Measurements from ENCODE around the gene CST2. TPM values are rescaled to one million over a fixed set of nuclear protein-coding genes. Genes with fewer than 3 reads are reported as not detected.

Gene CST2
- total and polyA plus RNA-seq, 2 experiments from 2014 or later: not detected

GRCh38 chr20:23835716-23836115, 9.2 kb upstream of the CST2 start:
- Histone ChIP-seq H3K4me2 (no peak overlapping the region), H3K9me2 (ENCODE audit: insufficient read depth) (peaks cover 6% of the 10 kb centered on the region; the same call in 1 of the 2 replicates), H3K4me3 (no peak overlapping the region), H3K27ac (ENCODE audit: low read depth) (no peak overlapping the region), H3K79me2 (replicated peaks; ENCODE audit: insufficient read depth) (no peaks in the 10 kb centered on the region), H4K20me1 (replicated peaks; ENCODE audit: insufficient read depth) (no peaks in the 10 kb centered on the region), H3K27me3 (ENCODE audit: insufficient read depth) (no peaks in the 10 kb centered on the region), H2AFZ (no peak overlapping the region), H3F3A (replicated peaks; ENCODE audit: low read depth) (no peaks in the 10 kb centered on the region), H3K4me1 (ENCODE audit: insufficient read depth) (no peaks in the 10 kb centered on the region), H3K36me3 (ENCODE audit: insufficient read depth) (no peaks in the 10 kb centered on the region)
- DNase-seq (ENCODE audit: low spot score) (no peak), ATAC-seq (no peak)
- Mint-ChIP-seq H3K4me3 (no peak overlapping the region), H3K27me3 (ENCODE audit: insufficient read depth, low read depth, poor library complexity) (peaks cover 5% of the 10 kb centered on the region), H3K27ac (no peak overlapping the region), H3K4me1 (no peaks in the 10 kb centered on the region; the same call in 2 of the 3 replicates), H3K9me3 (peaks cover 19% of the 10 kb centered on the region; the same call in 2 of the 3 replicates), H3K36me3 (ENCODE audit: low read depth) (peaks cover 9% of the 10 kb centered on the region; the same call in 2 of the 3 replicates)
- TF ChIP-seq CREB1 (CRISPR knock-in tag; IDR thresholded peaks at IDR 0.05; ENCODE audit: low read depth) (no peak), REST (IDR thresholded peaks at IDR 0.05; ENCODE audit: unreplicated experiment) (no peak), ETS1 (IDR thresholded peaks at IDR 0.05) (no peak), ZNF114 (CRISPR knock-in tag; IDR thresholded peaks at IDR 0.05) (no peak), EZH2 (IDR thresholded peaks at IDR 0.05; ENCODE audit: low read depth, unreplicated experiment) (no peak), CTCF (conservative IDR thresholded peaks at IDR 0.05; ENCODE audit: low read depth in 2 of 2) (no peak), POLR2AphosphoS5 (IDR thresholded peaks at IDR 0.05; ENCODE audit: low read depth) (no peak), ZNF331 (CRISPR knock-in tag; IDR thresholded peaks at IDR 0.05; ENCODE audit: low read depth) (no peak), EZH2phosphoT487 (IDR thresholded peaks at IDR 0.05; ENCODE audit: unreplicated experiment) (no peak), ZNF462 (CRISPR knock-in tag; IDR thresholded peaks at IDR 0.05) (no peak), JUNB (IDR thresholded peaks at IDR 0.05; ENCODE audit: unreplicated experiment) (no peak)
